Measurements from ENCODE around the gene SLC39A11. TPM values are rescaled to one million over a fixed set of nuclear protein-coding genes. Genes with fewer than 3 reads are reported as not detected.

SLC39A11 gene
- total RNA-seq, 1 experiment from 2014 or later, result 18.9 TPM

DNA sequence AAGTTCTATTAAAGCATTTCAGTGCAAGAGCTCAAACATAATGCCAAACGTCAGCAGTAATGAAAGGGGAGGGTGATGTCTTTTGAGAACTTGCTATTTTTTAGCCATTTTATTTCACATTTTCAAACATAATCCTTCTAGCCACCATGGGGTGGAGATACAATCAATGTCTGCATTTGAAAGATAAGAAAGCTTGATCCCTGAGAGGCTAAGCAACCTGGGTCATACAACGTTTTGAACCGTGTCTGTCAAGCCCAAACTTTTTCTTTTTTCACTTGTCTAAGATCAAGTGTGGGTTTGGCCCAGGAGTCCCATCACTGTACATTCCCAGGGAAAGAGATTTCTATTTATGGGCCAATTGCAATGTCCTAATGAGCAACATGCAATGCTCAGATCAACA lies 331.1 kb downstream of the SLC39A11 start:
- ATAC-seq (no peak), DNase-seq (ENCODE audit: low spot score) (no peak)
- POLR2A ChIA-PET, result no interaction called here
- TF ChIP-seq, protein P1, sequence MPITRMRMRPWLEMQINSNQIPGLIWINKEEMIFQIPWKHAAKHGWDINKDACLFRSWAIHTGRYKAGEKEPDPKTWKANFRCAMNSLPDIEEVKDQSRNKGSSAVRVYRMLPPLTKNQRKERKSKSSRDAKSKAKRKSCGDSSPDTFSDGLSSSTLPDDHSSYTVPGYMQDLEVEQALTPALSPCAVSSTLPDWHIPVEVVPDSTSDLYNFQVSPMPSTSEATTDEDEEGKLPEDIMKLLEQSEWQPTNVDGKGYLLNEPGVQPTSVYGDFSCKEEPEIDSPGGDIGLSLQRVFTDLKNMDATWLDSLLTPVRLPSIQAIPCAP (CRISPR knock-in tag; IDR thresholded peaks at IDR 0.05), result no peak
- TF ChIP-seq, protein P2, sequence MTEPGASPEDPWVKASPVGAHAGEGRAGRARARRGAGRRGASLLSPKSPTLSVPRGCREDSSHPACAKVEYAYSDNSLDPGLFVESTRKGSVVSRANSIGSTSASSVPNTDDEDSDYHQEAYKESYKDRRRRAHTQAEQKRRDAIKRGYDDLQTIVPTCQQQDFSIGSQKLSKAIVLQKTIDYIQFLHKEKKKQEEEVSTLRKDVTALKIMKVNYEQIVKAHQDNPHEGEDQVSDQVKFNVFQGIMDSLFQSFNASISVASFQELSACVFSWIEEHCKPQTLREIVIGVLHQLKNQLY (CRISPR knock-in tag; IDR thresholded peaks at IDR 0.05), result no peak
- TF ChIP-seq, protein P3, sequence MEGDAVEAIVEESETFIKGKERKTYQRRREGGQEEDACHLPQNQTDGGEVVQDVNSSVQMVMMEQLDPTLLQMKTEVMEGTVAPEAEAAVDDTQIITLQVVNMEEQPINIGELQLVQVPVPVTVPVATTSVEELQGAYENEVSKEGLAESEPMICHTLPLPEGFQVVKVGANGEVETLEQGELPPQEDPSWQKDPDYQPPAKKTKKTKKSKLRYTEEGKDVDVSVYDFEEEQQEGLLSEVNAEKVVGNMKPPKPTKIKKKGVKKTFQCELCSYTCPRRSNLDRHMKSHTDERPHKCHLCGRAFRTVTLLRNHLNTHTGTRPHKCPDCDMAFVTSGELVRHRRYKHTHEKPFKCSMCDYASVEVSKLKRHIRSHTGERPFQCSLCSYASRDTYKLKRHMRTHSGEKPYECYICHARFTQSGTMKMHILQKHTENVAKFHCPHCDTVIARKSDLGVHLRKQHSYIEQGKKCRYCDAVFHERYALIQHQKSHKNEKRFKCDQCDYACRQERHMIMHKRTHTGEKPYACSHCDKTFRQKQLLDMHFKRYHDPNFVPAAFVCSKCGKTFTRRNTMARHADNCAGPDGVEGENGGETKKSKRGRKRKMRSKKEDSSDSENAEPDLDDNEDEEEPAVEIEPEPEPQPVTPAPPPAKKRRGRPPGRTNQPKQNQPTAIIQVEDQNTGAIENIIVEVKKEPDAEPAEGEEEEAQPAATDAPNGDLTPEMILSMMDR (IDR thresholded peaks at IDR 0.05), result no peak
- TF ChIP-seq JUN (CRISPR knock-in tag; IDR thresholded peaks at IDR 0.05) (no peak), ZNF219 (CRISPR knock-in tag; IDR thresholded peaks at IDR 0.05; ENCODE audit: borderline replicate concordance) (no peak), SMAD4 (CRISPR knock-in tag; IDR thresholded peaks at IDR 0.05) (no peak)
- TF ChIP-seq, protein P4, sequence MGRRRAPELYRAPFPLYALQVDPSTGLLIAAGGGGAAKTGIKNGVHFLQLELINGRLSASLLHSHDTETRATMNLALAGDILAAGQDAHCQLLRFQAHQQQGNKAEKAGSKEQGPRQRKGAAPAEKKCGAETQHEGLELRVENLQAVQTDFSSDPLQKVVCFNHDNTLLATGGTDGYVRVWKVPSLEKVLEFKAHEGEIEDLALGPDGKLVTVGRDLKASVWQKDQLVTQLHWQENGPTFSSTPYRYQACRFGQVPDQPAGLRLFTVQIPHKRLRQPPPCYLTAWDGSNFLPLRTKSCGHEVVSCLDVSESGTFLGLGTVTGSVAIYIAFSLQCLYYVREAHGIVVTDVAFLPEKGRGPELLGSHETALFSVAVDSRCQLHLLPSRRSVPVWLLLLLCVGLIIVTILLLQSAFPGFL (CRISPR knock-in tag; IDR thresholded peaks at IDR 0.05; ENCODE audit: borderline replicate concordance), result no peak
- TF ChIP-seq, protein P5, sequence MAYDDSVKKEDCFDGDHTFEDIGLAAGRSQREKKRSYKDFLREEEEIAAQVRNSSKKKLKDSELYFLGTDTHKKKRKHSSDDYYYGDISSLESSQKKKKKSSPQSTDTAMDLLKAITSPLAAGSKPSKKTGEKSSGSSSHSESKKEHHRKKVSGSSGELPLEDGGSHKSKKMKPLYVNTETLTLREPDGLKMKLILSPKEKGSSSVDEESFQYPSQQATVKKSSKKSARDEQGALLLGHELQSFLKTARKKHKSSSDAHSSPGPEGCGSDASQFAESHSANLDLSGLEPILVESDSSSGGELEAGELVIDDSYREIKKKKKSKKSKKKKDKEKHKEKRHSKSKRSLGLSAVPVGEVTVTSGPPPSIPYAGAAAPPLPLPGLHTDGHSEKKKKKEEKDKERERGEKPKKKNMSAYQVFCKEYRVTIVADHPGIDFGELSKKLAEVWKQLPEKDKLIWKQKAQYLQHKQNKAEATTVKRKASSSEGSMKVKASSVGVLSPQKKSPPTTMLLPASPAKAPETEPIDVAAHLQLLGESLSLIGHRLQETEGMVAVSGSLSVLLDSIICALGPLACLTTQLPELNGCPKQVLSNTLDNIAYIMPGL (CRISPR knock-in tag; IDR thresholded peaks at IDR 0.05), result no peak
- Mint-ChIP-seq H3K27me3 (ENCODE audit: low read depth) (peaks cover 65% of the 10 kb centered on the region), H3K4me1 (peaks cover 4% of the 10 kb centered on the region; the same call in 1 of the 2 replicates), H3K36me3 (peaks cover 6% of the 10 kb centered on the region), H3K27ac (no peak overlapping the region), H3K4me3 (no peak overlapping the region), H3K9me3 (peaks cover 9% of the 10 kb centered on the region)
- CTCF ChIA-PET, result no interaction called here

DNA sequence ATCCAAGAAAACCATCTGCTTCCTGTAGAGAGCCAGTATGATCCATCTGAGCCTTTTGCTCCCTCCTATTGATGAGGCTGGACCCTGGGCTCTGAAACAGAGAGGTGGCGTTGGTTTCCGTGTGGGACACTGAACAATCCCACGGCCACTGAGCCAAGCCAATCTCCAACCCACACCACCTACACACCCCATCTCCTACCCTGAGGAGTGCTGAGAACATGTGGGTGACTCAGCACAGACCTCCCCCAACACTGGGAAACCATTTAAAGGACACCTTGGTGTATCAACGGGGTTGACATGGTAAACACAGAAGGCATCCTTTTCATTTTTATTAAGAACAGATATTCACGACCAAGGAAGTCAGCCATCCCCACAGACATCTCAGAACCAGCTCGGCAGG lies 332.1 kb downstream of the SLC39A11 start:
- ATAC-seq (no peak), DNase-seq (ENCODE audit: low spot score) (no peak)
- Mint-ChIP-seq H3K27ac (no peak overlapping the region), H3K9me3 (peaks cover 9% of the 10 kb centered on the region), H3K4me1 (peaks cover 4% of the 10 kb centered on the region; the same call in 1 of the 2 replicates), H3K27me3 (ENCODE audit: low read depth) (peaks cover 54% of the 10 kb centered on the region), H3K4me3 (no peak overlapping the region), H3K36me3 (peaks cover 5% of the 10 kb centered on the region; the same call in 1 of the 2 replicates)
- CTCF ChIA-PET, result no interaction called here
- no peak for TF ChIP-seq OVOL2 (CRISPR knock-in tag; IDR thresholded peaks at IDR 0.05; ENCODE audit: borderline replicate concordance)
- TF ChIP-seq, protein P6, sequence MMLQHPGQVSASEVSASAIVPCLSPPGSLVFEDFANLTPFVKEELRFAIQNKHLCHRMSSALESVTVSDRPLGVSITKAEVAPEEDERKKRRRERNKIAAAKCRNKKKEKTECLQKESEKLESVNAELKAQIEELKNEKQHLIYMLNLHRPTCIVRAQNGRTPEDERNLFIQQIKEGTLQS (CRISPR knock-in tag; conservative IDR thresholded peaks at IDR 0.05), result no peak
- no peak for TF ChIP-seq ZNF138 (CRISPR knock-in tag; conservative IDR thresholded peaks at IDR 0.05)
- TF ChIP-seq, protein P7, sequence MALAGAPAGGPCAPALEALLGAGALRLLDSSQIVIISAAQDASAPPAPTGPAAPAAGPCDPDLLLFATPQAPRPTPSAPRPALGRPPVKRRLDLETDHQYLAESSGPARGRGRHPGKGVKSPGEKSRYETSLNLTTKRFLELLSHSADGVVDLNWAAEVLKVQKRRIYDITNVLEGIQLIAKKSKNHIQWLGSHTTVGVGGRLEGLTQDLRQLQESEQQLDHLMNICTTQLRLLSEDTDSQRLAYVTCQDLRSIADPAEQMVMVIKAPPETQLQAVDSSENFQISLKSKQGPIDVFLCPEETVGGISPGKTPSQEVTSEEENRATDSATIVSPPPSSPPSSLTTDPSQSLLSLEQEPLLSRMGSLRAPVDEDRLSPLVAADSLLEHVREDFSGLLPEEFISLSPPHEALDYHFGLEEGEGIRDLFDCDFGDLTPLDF (CRISPR knock-in tag; IDR thresholded peaks at IDR 0.05), result no peak
- TF ChIP-seq, protein P8, sequence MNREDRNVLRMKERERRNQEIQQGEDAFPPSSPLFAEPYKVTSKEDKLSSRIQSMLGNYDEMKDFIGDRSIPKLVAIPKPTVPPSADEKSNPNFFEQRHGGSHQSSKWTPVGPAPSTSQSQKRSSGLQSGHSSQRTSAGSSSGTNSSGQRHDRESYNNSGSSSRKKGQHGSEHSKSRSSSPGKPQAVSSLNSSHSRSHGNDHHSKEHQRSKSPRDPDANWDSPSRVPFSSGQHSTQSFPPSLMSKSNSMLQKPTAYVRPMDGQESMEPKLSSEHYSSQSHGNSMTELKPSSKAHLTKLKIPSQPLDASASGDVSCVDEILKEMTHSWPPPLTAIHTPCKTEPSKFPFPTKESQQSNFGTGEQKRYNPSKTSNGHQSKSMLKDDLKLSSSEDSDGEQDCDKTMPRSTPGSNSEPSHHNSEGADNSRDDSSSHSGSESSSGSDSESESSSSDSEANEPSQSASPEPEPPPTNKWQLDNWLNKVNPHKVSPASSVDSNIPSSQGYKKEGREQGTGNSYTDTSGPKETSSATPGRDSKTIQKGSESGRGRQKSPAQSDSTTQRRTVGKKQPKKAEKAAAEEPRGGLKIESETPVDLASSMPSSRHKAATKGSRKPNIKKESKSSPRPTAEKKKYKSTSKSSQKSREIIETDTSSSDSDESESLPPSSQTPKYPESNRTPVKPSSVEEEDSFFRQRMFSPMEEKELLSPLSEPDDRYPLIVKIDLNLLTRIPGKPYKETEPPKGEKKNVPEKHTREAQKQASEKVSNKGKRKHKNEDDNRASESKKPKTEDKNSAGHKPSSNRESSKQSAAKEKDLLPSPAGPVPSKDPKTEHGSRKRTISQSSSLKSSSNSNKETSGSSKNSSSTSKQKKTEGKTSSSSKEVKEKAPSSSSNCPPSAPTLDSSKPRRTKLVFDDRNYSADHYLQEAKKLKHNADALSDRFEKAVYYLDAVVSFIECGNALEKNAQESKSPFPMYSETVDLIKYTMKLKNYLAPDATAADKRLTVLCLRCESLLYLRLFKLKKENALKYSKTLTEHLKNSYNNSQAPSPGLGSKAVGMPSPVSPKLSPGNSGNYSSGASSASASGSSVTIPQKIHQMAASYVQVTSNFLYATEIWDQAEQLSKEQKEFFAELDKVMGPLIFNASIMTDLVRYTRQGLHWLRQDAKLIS (CRISPR knock-in tag; IDR thresholded peaks at IDR 0.05; ENCODE audit: borderline replicate concordance), result no peak
- TF ChIP-seq NR2C2 (CRISPR knock-in tag; IDR thresholded peaks at IDR 0.05), result no peak
- TF ChIP-seq GTF2I (CRISPR knock-in tag; conservative IDR thresholded peaks at IDR 0.05), result no peak
- TF ChIP-seq CBFB (CRISPR knock-in tag; IDR thresholded peaks at IDR 0.05; ENCODE audit: low read depth), result no peak
- TF ChIP-seq ZNF423 (CRISPR knock-in tag; IDR thresholded peaks at IDR 0.05), result no peak
- no peak for TF ChIP-seq TCF7 (CRISPR knock-in tag; IDR thresholded peaks at IDR 0.05; ENCODE audit: low read depth)
- TF ChIP-seq NR1H2 (CRISPR knock-in tag; IDR thresholded peaks at IDR 0.05), result no peak
- POLR2A ChIA-PET, result no interaction called here
